ENCODE measurements around the gene IGF2BP1.

The IGF2BP1 gene

GRCh38 chr17:48961516-48962233 is 35.5 kb upstream of the IGF2BP1 start:
- Histone ChIP-seq H3K27ac (no peak overlapping the region), H3K4me3 (ENCODE audit: low read depth in 1 of 2, low read length in 1 of 2) (no peak overlapping the region)

GRCh38 chr17:48970224-48970623 is 27.0 kb upstream of the IGF2BP1 start:
- H3K9me3 ChIP-seq: no peaks in the 10 kb centered on the region
- H3K27ac ChIP-seq: no peak overlapping the region
- no peaks in the 10 kb centered on the region for H3K4me1 ChIP-seq (ENCODE audit: control insufficient read depth in 1 of 2, insufficient read depth in 1 of 2, low read depth in 1 of 2, low read length in 1 of 2)
- H3K36me3 ChIP-seq: no peaks in the 10 kb centered on the region
- peaks cover 74% of the 10 kb centered on the region for H3K27me3 ChIP-seq
- no peak overlapping the region for H3K4me3 ChIP-seq (ENCODE audit: low read depth in 1 of 2, low read length in 1 of 2)
- TF ChIP-seq CTCF (IDR thresholded peaks at IDR 0.05): no peak

More at GRCh38 chr17:48961516-48962233, 35.5 kb upstream of the IGF2BP1 start:
- no peaks in the 10 kb centered on the region for H3K36me3 ChIP-seq
- H3K9me3 ChIP-seq: no peaks in the 10 kb centered on the region
- no peaks in the 10 kb centered on the region for H3K4me1 ChIP-seq (ENCODE audit: control insufficient read depth in 1 of 2, insufficient read depth in 1 of 2, low read depth in 1 of 2, low read length in 1 of 2)
- no peak for TF ChIP-seq CTCF (IDR thresholded peaks at IDR 0.05)
- H3K27me3 ChIP-seq: peaks cover 44% of the 10 kb centered on the region

- H3K4me1 ChIP-seq (ENCODE audit: control insufficient read depth in 1 of 2, insufficient read depth in 1 of 2, low read depth in 1 of 2, low read length in 1 of 2): no peaks in the 10 kb centered on the region
- no peaks in the 10 kb centered on the region for H3K36me3 ChIP-seq
- H3K27me3 ChIP-seq: peaks cover 79% of the 10 kb centered on the region
- H3K27ac ChIP-seq: no peak overlapping the region
- H3K4me3 ChIP-seq (ENCODE audit: low read depth in 1 of 2, low read length in 1 of 2): no peak overlapping the region
- H3K9me3 ChIP-seq: no peaks in the 10 kb centered on the region
- no peak for TF ChIP-seq CTCF (IDR thresholded peaks at IDR 0.05)
These were observed 26.1 kb upstream of the IGF2BP1 start for GRCh38 chr17:48970865-48971687.

- peaks cover 79% of the 10 kb centered on the region for H3K27me3 ChIP-seq
- H3K36me3 ChIP-seq: no peaks in the 10 kb centered on the region
- no peaks in the 10 kb centered on the region for H3K9me3 ChIP-seq
- TF ChIP-seq CTCF (IDR thresholded peaks at IDR 0.05): no peak
- no peaks in the 10 kb centered on the region for H3K4me1 ChIP-seq (ENCODE audit: control insufficient read depth in 1 of 2, insufficient read depth in 1 of 2, low read depth in 1 of 2, low read length in 1 of 2)
- no peak overlapping the region for H3K27ac ChIP-seq
- H3K4me3 ChIP-seq (ENCODE audit: low read depth in 1 of 2, low read length in 1 of 2): no peak overlapping the region
These were observed 24.5 kb upstream of the IGF2BP1 start for GRCh38 chr17:48972749-48973097.

- Histone ChIP-seq H3K27ac (no peak overlapping the region), H3K36me3 (no peaks in the 10 kb centered on the region), H3K4me3 (ENCODE audit: low read depth in 1 of 2, low read length in 1 of 2) (no peak overlapping the region), H3K9me3 (no peaks in the 10 kb centered on the region), H3K4me1 (ENCODE audit: control insufficient read depth in 1 of 2, insufficient read depth in 1 of 2, low read depth in 1 of 2, low read length in 1 of 2) (no peaks in the 10 kb centered on the region), H3K27me3 (peaks cover 73% of the 10 kb centered on the region)
- TF ChIP-seq CTCF (IDR thresholded peaks at IDR 0.05): no peak
These were observed 23.4 kb upstream of the IGF2BP1 start for GRCh38 chr17:48973806-48974205.
